HL-60/S4 treated with retinoic acid at 250 ng/mL for 4 days and 3 days (cell line): ENCODE results near the gene ZNF439.
"Not testable (repeated sequence)": the region's sequence is repeated elsewhere in the genome, so short reads cannot be mapped to it uniquely, and the experiment has no call there.

Experiments
- in situ Hi-C: fragments of 300-500 bp; cut with MboI; formaldehyde crosslinking; loops from 2 replicates; pipeline ENCODE4 v1.7.0; 2022; ENCODE audit warnings: low sequenced_read_pairs

ZNF439 gene

DNA sequence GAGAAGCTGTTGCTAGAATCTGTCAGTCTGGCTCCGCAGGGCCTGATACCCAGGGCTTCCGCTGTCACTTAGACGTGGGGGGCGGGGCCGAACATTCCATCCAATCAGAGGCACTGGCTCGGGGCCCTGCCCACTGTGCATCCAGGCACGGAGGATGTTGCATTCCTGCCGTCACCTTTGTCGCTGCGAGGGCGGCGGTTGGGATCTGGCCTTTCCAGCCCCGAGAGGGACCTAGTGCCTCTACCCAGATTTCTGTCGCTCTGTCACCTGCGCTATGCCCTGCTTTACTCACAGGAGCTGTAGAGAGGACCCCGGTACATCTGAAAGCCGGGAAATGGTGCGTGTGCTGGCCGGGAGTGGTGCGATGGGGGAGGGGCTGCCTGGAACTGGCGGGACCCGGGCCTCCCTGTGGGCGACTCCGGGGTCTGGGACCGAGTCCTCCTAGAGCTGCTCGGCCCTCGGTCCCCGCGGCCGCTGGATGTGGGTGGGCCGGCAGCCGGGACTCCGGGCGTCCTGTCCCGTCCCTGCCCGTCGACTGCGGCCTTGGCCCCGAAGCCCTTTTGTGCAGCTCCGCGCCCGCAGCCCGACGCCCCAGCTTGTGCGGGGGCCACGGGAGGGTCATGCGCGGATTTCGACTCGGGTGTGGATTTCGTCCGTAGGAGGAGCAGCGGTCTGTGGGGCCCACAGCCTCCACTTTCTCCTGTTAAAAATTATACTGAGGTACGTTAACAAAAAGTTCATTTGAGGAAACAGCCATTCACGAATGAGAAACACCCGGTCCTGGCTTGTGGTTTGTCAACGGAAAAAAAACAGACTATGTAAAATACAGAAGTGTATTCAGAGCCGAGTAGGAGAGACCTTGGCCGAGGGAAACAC lies at the start of gene ZNF439:
ZNF439 (plus strand) TSS at position 133 of the 876 bp plus-strand sequence; CDS start at position 275, 142 bp downstream.
- in situ Hi-C loops, result no loop called here

DNA sequence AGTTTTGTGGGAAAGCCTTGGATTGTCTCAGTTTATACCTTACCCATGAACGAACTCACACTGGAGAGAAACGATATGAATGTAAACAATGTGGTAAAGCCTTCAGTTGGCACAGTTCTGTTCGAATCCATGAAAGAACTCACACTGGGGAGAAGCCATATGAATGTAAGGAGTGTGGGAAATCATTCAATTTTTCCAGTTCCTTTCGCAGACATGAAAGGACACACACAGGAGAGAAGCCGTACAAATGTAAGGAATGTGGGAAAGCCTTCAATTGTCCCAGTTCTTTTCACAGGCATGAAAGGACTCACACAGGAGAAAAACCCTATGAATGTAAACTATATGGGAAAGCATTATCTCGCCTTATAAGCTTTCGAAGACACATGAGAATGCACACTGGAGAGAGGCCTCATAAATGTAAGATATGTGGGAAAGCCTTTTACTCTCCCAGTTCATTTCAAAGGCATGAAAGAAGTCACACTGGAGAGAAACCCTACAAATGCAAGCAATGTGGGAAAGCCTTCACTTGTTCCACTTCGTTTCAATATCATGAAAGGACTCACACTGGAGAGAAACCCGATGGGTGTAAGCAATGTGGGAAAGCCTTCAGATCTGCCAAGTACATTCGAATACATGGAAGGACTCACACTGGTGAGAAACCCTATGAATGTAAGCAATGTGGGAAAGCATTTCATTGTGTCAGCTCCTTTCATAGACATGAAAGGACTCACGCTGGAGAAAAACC lies 42.0 kb upstream of the ZNF439 start:
- in situ Hi-C loops, result no loop called here

DNA sequence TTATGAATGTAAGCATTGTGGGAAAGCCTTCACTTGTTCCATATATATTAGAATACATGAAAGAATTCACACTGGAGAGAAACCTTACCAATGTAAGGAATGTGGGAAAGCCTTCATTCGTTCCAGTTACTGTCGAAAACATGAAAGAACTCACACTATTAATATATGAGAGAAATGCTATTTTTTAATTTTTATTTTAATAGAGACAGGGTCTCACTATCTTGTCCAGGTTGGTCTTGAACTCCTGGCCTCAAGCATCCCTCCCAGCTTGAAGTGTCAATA lies 41.5 kb upstream of the ZNF439 start:
- in situ Hi-C loops, result no loop called here

DNA sequence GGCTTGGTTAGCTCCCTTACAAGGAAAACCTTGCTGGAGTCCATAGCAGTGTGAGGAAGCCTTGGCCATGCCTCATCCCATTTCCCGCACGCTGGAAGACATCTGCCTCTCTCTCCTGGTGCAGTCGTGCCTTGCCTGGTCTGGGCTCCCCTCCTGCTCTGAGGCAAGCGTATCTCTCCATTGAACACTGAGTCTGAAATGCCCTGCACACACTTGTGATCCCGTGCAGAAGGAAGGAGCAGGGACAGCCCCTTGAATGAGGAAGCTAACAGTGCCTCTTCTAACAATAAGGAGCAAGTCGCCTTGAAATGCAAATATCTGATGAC lies 34.9 kb upstream of the ZNF439 start:
- in situ Hi-C loops, result no loop called here

DNA sequence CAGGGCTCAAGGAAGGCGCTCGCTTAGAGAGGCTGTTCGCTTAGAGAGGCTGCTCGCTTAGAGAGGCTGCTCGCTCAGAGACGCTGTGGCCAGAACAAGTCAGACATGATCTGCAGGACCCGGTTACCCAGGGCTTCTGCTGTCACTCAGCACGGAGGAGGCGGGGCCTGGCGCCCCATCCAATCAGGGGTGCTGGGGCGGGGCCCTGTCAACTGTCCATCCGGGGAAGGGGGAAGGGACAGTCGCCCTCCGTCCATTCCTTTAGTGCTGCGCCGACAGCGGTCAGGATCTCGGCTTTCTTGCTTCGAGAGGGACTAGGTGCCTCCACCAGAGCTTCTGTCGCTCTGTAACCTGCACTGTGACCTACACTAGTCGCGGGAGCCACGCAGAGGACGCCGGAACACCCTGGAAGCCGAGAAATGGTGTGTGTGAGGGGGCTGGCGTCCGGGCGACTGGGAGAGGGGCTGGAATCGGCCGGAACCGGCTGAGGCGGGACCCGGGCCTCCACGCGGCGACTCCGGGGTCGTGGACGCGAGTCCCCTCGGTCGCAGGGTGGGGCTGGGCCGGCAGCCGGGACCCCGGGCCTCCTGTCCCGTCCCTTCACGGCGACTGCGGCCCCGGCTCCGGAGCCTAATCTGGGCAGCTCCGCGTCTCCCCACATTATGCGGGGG lies 34.4 kb upstream of the ZNF439 start, which contains the start of gene ZNF440:
ZNF440 (plus strand) TSS at position 245 of the 671 bp plus-strand sequence; CDS start at position 420, 175 bp downstream.
- in situ Hi-C loops, result no loop called here

GRCh38 chr19:11814700-11815035 lies 33.9 kb upstream of the ZNF439 start:
- in situ Hi-C loops, result no loop called here

DNA sequence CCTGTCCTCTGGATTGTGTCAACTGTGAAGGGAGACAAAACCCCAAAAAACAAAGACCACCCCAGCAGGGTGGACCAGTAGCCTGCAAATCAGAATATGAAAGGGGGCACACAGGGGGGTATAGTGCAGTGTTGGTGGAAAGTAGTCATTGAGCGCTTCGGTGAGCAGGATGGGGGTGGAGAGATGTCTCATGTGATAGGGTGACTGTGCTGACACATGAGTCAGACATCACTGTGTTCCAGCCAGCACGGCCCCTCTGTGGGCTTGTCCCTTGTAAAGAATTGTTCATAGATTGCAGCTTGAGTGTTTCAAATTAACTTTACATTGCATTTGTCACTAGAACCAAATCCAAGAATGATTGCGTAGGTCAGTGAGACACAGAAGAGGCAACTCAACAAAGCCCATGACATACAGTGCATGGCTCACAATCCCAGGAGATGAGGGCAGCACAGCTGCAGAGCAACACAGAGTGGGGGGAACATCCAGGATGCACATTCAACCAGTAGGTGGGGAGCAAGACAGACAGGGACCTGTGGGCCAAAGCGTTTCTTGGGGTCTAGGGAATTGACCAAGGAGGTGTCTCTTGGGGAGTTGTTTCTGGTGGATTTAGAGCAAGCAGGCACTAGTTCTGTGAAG lies 26.9 kb upstream of the ZNF439 start:
- in situ Hi-C loops, result no loop called here

GRCh38 chr19:11828957-11829876 lies 19.3 kb upstream of the ZNF439 start:
- in situ Hi-C loops, result not testable (repeated sequence)

- in situ Hi-C loops, result no loop called here
Measured at GRCh38 chr19:11832253-11832912, 16.1 kb upstream of the ZNF439 start.

DNA sequence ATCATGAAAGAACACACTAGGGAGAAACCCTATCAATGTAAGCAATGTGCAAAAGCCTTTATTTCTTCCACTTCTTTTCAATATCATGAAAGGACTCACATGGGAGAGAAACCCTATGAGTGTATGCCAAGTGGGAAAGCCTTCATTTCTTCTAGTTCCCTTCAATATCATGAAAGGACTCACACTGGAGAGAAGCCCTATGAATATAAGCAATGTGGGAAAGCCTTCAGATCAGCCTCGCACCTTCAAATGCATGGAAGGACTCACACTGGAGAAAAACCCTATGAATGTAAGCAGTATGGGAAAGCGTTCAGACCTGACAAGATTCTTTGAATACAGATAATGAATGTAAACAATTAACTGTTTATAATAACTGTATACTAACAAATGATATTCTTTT lies 15.0 kb upstream of the ZNF439 start:
- in situ Hi-C loops, result no loop called here

DNA sequence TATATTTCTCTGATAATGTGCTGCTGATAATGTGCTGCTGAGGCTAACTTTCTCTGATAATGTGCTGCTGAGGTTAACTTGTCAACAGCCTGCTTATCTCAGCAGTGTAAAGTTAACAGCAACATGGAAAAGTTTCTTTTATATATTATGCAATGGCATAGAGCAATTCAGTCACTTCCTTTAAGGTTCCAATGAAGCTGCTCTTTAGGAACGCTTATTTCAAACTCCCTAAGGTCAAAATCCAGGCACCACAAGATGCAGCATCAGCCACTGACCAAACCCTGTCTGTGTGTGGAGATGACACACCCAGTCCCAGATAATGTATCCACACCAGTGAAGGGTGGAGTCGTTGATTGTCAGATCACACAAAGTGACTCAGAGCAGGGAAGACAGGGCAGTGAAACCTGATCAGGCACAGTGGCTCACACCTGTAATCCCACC lies 12.9 kb upstream of the ZNF439 start:
- in situ Hi-C loops, result not testable (repeated sequence)

DNA sequence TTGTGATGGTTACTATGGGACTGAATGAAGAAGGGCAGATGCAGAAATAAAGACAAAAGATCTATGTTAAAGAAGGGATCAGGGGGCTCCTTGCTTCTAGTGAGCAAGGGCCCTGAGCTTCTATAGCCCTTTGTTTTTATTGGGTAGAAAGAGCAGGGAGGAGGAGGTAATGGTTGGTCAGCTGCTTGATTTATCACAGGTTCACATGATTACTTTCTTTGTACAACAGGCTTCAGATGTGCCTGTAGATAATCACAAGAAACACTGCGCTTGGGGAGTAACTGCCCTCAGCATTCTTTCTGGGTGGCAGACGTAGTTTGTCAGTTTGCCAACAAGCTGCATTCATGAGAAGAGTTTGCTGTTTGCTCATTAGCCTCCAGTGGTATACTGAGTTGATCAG lies 4.8 kb upstream of the ZNF439 start:
- in situ Hi-C loops, result no loop called here

GRCh38 chr19:11847615-11848014 lies 911 bp upstream of the ZNF439 start:
- in situ Hi-C loops, result not testable (repeated sequence)

- in situ Hi-C loops, result no loop called here
Measured at GRCh38 chr19:11848200-11848593, 329 bp upstream of the ZNF439 start.

DNA sequence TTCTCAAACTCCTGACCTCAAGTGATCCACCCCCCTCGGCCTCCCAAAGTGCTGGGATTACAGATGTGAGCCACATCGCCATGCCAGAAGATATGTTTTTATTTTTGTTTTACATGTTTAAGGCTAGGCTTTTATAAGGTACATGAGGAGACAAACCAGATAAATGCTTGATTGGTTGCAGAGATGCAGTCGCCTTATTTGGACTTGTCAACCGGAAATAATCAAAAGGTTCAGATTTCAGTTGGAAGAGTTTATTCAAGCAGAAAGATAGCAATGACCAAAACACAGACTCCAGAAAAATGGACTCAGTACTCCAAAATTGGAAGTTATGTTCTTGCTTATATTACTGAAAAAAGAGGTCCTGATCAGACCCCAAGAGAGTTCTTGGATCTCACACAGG lies 1.8 kb downstream of the ZNF439 start:
- in situ Hi-C loops, result not testable (repeated sequence)

DNA sequence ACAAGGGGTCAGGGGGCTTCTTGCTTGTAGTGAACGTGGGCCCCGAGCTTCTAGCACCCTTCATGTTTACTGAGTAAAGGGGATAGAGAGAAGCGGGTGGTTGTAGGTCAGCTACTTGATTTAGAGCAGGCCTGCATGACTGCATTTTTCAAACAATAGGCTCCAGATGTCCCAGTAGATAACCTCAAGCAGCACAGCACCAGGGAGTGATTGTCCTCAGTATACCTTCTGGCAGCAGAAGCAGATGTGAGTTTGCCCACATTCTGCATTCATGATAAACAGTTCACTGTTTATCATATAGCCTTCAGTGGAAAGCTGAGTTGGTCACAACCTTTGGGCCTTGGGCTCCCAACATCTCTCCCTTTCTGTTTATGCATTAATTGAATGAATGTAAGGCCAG lies 4.8 kb downstream of the ZNF439 start:
- in situ Hi-C loops, result no loop called here

DNA sequence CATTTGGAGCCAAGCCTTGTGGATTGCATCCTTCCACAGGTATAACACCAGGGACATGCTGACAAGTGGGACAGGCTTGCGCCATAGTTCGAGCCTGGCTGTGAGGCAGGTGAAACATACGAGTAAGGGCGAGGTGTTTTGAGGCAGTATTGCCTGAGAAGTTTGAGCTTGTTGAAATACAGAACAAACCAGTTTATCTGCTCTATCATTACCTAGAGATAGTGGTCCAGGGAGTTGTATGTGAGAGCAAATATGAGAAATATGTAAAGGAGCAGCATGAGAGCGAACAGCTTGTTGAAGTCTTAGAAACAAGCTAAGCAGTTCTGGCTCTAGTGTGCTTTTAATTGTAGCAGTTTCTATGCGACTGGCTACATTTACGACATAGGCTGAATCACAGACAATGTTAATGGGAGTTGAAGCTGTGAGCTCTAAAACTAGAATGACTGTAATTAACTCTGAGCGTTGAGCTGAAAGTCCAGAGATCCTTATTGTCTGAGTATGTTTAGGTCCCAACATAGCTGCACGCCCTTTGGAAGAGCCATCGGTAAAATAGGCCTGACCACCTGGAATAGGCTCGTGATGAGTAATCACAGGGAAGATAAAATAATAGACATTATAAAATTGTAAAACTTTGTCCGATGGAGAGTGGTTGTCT lies 8.2 kb downstream of the ZNF439 start:
- in situ Hi-C loops, result no loop called here

DNA sequence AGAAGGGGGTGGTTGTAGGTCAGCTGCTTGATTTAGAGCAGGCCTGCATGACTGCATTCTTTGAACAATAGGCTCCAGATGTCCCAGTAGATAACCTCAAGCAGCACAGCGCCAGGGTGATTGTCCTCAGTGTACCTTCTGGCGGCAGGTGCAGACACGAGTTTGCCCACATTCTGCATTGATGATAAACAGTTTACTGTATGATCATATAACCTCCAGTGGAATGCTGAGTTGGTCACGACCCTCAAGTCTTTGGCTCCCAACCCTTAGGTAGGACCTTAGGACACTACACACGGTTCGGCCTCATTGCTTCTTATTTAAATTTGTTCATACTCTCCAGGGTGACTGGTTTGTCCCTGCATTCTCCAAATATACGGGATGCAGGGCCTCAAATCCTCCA lies 12.2 kb downstream of the ZNF439 start:
- in situ Hi-C loops, result no loop called here

DNA sequence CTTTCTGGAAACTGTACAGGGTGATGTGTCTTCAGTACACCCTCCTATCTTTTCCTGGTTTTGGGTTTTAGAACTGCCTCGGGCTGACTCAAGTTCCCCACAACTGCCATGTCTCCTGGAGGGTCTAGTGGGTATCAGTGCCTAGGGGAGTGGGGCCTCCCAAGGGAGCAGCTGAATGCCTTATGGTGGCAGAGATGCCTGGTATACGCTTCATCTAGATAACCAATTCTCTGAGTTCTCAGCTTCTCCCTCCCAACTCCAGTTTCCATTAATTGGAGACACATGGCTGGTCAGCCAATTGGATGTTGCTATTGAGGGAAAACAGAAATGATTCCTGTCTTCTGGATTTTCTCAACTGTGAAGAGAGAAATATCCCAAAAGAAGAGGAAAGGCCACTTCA lies 12.8 kb downstream of the ZNF439 start:
- in situ Hi-C loops, result no loop called here
